GM21528 (cell line): Measurements from ENCODE around the gene CNTN4.
"Not testable (repeated sequence)": the region's sequence is repeated elsewhere in the genome, so short reads cannot be mapped to it uniquely, and the experiment has no call there.

Source experiments
- ATAC-seq: cut with Tn5 transposase; IDR thresholded peaks from one replicate; pipeline ENCODE4 v1.9.1; 2021; ENCODE audit warnings: mild to moderate bottlenecking, moderate library complexity; ENCODE audit not compliant: unreplicated experiment, low FRiP score

Gene CNTN4

DNA sequence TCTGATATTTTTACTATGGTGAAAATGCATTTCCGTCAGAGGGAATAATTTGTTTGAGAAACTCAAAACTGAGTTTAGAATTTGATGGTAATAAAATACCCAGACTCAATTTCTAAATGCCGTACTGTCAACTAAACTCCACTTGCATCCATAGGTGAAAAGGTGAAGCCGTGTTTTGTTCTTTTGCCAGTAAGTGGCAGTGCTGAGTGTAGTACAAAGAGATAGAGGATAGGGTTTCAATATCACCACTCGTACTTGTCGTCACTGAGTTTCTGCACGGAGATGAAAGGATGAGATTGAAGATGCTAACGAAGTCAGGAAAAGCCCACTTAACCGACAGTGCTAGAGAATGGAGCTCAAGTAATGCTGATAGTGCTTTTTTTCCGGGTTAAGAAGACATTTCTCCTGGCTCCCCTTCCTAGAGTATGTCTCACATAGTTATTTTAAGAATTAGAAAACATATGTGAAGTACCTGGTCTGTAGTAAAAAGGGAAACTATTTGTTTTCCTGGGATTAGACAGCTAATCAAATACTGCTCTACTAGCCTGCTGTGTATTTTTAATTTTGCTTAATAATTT is 666.4 kb downstream of the CNTN4 start:
- ATAC-seq: peak; percentile 72

- no peak for ATAC-seq
Observed at GRCh38 chr3:2770451-2770850, 671.8 kb downstream of the CNTN4 start.

DNA sequence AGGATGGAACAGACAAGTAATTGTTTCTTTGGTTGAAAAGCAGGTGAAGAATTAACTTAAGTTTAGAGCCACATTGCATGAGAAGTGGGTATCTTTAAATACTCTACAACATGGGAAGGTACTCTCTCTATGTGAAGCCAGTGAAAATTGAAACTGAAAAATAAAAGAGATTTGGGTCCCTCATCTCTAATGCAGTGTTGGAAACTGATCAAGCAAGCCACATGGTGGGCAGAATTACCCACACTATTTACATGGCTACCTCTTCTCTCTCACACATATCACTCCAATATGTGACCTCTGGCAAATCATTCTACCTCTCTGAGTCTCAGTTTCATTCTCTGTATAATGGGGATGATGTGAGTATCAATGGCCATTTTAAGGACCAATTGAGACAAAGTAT is 672.5 kb downstream of the CNTN4 start:
- no peak for ATAC-seq

DNA sequence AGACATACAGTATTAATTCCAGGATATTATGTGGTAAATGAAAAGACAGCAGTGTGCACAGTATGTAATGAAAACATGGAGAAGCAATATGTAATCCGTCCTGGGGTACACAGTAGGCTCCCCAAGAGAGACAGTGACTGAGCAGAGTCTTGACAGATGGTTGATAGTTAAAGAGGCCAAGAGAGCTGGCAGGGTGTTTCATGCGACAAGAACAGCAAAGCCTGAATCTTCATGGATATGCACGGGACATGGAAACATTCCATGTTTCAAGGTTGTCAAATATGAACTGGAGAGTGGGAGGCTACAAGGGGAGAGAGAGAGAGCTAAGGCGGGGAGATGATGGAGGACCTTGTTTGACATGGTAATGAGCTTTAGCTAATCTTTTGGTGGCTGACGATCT is 673.1 kb downstream of the CNTN4 start:
- ATAC-seq: no peak

DNA sequence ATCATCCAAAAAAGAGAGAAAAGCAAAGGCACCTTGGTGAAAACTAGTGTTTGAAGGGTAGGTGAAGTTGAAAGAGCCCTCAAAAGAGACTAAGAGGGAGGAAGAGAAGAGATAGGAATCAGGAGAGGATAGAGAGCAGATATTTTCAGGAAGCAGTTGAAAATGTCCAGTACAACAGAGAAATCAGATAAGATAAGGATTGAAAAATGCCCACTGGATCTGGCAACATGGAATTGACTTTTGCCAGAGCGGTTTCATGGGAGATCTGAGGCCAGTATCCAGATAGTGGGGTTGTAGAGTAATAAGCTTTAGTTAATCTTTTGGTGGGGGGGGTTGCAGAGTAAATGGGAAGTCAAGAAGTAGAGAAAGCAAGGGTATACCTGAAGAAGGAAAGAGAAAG is 674.1 kb downstream of the CNTN4 start:
- ATAC-seq: no peak

- no peak for ATAC-seq
Observed at GRCh38 chr3:2774481-2775249, 676.0 kb downstream of the CNTN4 start.

- ATAC-seq: no peak
Observed at GRCh38 chr3:2783261-2783660, 684.6 kb downstream of the CNTN4 start.

- ATAC-seq: no peak
Observed at GRCh38 chr3:2784627-2785026, 686.0 kb downstream of the CNTN4 start.

DNA sequence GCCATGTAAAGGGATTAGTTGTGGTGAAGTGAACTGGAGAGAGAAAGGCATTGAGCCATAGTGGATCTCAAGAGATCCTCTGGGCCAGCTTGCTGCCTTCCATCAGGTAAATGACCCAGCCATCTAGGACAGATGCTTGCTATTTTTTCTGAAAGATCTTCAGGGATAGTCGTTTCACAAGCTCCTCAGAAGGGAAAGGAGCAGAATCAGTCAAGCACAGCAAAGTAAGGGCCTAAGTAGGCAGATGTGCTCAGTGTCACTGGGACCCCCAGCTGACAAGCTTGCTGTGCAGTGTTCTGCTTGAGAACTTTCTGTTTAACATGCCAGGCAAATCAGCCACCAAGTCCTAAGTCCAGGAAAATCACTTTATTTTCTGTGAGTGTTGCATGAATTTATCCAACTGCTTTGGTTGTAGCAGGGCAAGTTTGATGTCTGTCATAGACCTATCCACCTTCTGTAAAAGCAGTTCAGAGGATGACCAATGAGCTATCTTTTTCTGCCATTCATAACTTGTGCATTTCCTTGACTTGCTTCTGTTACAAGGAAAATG is 691.7 kb downstream of the CNTN4 start:
- no peak for ATAC-seq

GRCh38 chr3:2792432-2792831 is 693.8 kb downstream of the CNTN4 start:
- no peak for ATAC-seq

- ATAC-seq: no peak
Observed at GRCh38 chr3:2793987-2794386, 695.3 kb downstream of the CNTN4 start.

DNA sequence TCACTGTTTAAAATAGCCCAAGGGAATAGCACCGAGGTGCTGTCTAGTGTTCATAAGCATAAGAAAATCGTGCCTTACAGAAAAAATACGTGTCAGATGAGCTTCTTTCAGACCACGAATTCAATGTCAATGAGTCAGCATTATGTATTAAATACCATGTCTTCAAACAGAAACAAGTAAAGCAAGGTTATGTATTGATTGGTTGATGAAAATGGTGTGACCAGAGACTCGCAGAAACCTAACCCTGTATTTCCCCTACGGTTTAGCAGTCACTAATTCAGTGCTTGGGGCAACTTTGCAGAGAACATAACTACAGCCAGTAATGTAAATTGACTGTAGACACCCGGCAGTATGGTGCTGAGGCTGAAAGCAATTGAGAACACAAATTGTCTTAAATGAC is 703.8 kb downstream of the CNTN4 start:
- no peak for ATAC-seq

GRCh38 chr3:2807514-2807913 is 708.8 kb downstream of the CNTN4 start:
- ATAC-seq: no peak

GRCh38 chr3:2810723-2811122 is 712.1 kb downstream of the CNTN4 start:
- ATAC-seq: no peak

- no peak for ATAC-seq
Observed at GRCh38 chr3:2819571-2819970, 720.9 kb downstream of the CNTN4 start.

DNA sequence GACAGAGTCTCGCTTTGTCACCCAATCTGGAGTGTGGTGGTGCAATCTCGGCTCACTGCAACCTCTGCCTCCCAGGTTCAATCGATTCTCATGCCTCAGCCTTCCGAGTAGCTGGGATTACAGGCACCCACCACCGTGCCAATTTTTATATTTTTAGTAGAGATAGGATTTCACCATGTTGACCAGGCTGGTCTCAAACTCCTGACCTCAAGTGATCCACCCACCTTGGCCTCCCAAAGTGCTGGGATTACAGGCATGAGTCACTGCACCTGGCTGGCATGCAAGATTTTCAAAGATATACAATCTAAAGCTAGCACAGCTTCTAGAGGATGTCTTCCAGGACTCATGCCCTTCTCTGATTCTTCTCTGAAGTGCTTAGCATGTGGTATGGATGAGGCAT is 722.3 kb downstream of the CNTN4 start:
- ATAC-seq: not testable (repeated sequence)

- no peak for ATAC-seq
Observed at GRCh38 chr3:2822611-2823010, 723.9 kb downstream of the CNTN4 start.

GRCh38 chr3:2823031-2823430 is 724.4 kb downstream of the CNTN4 start:
- no peak for ATAC-seq

GRCh38 chr3:2823437-2824211 is 725.0 kb downstream of the CNTN4 start:
- no peak for ATAC-seq

DNA sequence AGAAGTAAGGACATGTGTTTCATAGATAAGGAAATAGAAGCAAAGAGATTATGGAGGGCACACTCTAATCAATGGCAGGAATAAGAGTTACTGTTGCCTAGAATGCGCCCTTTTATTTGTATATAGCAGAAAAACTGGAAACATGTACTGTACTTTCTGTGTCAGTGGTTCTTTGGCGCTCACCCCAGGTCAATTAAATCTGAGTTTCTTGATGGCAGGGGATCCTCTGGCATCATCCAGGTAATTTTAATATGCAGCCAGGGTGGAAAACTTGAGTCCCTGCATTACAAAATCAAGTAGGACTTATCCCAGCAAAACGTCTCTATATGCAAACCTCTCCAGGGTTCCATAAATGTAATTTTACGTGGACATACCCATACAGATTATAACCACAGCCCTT is 727.4 kb downstream of the CNTN4 start:
- no peak for ATAC-seq

DNA sequence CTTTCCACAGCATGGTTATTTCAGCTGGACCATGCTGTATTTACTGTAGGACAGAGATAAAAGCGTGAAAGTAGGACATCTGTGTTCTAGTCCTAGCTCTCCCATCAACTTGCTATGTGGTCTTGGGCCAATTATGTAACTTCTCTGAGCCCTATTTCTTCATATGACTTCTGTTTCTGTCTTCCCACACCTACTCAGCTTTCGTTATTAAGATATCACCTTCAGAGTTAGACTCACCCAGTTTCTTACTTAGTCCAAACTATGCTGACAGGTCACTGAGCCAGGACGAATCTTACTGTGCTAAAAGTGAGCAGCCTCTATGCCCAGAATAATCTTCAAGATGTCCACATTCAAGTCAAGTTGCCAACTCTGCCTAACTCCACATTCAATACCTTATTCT is 727.8 kb downstream of the CNTN4 start:
- ATAC-seq: no peak
